GM19099 (cell line): ENCODE measurements around the gene RPTN.

Source experiments
- POLR2A ChIP-seq: IDR thresholded peaks from 3 replicates; pipeline ENCODE4 v1.6.1; 2011; ENCODE audit warnings: low read depth; ENCODE audit not compliant: insufficient read length; ENCODE audit errors: extremely low read depth

The RPTN gene

DNA sequence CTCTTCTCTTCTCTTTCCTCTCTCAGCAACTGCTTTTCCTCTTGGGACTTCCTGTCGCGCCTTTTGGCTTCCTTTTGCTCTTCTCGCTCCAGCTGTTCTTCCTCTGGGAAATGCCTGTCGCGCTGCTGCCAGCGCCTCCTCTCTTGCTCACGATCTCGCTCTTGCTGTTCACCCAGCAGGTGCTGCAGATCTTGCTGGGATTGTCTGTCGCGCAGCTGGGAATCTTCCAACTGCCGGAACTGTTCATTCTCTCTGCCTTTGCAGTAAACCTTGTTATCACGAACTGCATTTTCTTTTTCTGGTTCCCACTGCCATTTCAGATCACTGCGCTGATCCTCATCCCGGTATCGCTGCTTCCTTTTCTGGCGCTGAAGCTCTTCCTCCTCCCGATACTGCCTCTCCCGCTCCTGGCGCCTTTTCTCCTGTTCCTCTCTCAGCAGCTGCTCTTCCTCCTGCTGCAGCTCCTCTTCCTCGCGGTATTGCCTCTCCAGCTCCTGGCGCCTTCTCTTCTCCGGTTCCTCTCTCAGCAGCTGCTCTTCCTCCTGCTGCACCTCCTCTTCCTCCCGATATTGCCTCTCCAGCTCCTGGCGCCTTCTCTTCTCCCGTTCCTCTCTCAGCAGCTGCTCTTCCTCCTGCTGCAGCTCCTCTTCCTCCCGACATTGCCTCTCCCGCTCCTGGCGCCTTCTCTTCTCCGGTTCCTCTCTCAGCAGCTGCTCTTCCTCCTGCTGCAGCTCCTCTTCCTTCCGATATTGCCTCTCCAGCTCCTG, 49.6 kb downstream of the RPTN start:
- TF ChIP-seq POLR2A, result no peak

DNA sequence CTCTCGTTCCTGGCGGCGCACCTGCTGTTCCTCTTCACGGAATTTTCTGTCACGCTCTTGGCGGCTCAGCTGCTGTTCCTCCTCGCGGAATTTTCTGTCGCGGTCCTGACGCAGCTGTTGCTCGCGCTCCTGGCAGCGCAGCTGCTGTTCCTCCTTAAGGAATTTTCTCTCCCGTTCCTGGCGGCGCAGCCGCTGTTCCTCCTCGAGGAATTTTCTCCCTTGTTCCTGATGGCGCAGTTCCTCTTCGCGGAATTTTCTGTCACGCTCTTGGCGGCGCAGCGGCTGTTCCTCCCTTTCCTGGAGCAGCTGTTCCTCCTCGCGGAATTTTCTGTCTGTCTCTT, 50.2 kb downstream of the RPTN start:
- TF ChIP-seq POLR2A, result no peak

DNA sequence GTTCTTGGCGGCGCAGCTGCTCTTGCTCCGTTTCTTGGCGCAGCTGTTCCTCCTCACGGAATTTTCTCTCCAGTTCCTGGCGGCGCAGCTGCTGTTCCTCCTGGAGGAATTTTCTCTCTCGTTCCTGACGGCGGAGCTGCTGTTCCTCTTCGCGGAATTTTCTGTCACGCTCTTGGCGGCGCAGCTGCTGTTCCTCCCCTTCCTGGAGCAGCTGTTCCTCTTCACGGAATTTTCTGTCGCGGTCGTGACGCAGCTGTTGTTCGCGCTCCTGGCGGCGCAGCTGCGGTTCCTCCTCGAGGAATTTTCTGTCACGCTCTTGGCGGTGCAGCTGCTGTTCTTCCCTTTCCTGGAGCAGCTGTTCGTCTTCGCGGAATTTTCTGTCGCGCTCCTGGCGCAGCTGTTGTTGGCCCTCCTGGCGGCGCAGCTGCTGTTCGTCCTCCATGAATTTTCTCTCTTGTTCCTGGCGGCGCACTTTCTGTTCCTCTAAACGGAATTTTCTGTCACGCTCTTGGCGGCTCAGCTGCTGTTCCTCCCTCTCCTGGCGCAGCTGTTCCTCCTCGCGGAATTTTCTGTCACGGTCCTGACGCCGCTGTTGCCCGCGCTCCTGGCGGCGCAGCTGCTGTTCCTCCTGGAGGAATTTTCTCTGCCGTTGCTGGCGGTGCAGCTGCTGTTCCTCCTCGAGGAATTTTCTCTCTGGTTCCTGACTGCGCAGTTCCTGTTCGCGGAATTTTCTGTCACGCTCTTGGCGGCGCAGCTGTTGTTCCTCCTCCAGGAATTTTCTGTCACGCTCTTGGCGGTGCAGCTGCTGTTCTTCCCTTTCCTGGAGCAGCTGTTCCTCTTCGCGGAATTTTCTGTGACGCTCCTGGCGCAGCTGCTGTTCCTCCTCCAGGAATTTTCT, 50.8 kb downstream of the RPTN start:
- no peak for TF ChIP-seq POLR2A

DNA sequence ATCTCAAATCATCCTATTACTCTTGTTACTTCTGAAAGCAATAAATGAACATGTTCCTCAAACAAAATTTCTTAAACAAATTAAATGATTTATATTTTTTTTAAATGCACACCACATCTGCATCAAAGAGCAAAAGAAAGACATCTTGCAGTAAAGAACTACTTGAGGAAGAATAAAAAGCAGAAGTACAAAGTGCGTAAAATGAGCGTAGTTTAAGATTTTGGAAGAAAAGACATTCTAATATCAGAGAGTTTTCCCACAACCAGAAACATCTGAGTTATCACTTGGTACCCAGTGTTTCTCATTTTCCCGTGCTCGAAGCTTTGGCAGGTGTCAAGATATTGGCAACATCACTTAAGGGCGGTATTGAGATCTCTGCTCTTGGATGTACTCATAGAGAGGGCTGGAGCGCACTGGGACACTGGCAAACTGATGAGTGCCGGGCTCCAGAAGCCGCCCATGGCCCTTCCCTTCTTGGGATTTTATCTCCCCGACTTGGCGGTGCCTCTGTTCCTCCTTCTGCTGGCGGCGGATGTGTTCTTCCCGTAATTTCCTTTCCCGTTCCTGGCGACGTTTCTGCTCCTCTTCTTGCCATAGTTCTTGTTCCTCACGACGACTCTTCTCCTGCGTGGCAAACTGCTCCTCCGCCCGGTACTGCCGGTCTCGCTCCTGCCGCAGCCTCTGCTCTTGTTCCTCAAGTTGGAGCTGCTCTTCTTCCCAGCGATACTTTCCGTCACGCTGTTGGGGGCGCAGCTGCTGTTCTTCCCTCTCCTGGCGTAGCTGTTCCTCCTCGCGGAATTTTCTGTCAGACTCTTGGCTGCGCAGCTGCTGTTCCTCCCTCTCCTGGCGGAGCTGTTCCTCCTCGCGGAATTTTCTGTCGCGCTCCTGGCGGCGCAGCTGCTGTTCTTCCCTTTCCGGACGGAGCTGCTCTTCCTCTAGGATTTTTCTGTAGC, 51.7 kb downstream of the RPTN start:
- TF ChIP-seq POLR2A, result no peak

DNA sequence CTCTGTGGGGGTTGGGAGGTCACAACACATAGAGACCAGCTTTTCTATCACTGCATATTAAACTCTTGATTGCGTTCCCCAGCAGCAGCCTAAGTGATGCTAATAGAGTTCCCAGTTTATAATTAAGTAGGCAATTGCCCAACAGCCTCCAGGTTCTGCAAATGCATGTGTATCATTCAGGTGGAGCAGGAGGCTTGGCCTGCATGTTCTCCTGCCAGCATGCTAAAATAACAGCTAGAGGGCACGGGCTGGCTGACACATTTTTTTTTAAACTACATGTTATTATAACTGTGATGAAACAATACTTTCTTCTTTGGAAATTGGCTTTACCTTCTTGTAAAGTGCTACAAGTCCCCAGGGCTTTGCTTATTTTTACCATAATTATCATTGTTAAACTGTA, 54.2 kb downstream of the RPTN start:
- no peak for TF ChIP-seq POLR2A
